LNCaP clone FGC (cell line): ENCODE measurements around the gene RALA.
"Not testable (repeated sequence)": the region's sequence is repeated elsewhere in the genome, so short reads cannot be mapped to it uniquely, and the experiment has no call there.

Experiments
- DNase-seq: peaks from one replicate; pipeline ENCODE4 v3.0.0-alpha.2; 2011; ENCODE audit warnings: low read depth
- H3K4me3 ChIP-seq: 2 replicates; pipeline ENCODE4 v1.5.1; 2011; ENCODE audit warnings: mild to moderate bottlenecking, low read depth, low read length, control low read depth
- CTCF ChIP-seq: IDR thresholded peaks from 2 replicates; pipeline ENCODE4 v1.5.1; 2012; ENCODE audit warnings: mild to moderate bottlenecking; ENCODE audit not compliant: control insufficient read depth, insufficient read depth; ENCODE audit errors: extremely low read depth

The RALA gene

GRCh38 chr7:39681887-39682441 is 58.6 kb downstream of the RALA start:
- no peak for DNase-seq
- H3K4me3 ChIP-seq = no peak overlapping the region
- TF ChIP-seq CTCF = no peak

GRCh38 chr7:39683216-39683845 is 60.0 kb downstream of the RALA start:
- H3K4me3 ChIP-seq = no peak overlapping the region
- no peak for TF ChIP-seq CTCF
- DNase-seq = no peak

- H3K4me3 ChIP-seq = no peak overlapping the region
- no peak for TF ChIP-seq CTCF
- no peak for DNase-seq
These were observed 63.0 kb downstream of the RALA start for GRCh38 chr7:39686261-39686924.

GRCh38 chr7:39688611-39689480 is 65.5 kb downstream of the RALA start:
- no peak for TF ChIP-seq CTCF
- no peak for DNase-seq
- H3K4me3 ChIP-seq = no peak overlapping the region

- DNase-seq = no peak
- no peak for TF ChIP-seq CTCF
- H3K4me3 ChIP-seq = no peak overlapping the region
These were observed 68.4 kb downstream of the RALA start for GRCh38 chr7:39691821-39692220.

- not testable (repeated sequence) for DNase-seq, H3K4me3 ChIP-seq
These were observed 69.7 kb downstream of the RALA start for GRCh38 chr7:39693086-39693485.

GRCh38 chr7:39693812-39694211 is 70.4 kb downstream of the RALA start:
- H3K4me3 ChIP-seq = no peak overlapping the region
- DNase-seq = no peak

More at GRCh38 chr7:39693812-39694211, 70.4 kb downstream of the RALA start:
- TF ChIP-seq CTCF = no peak
